Astrocyte of the cerebellum (primary cell): ENCODE measurements around the gene ICAM1.

Source experiments
- DNase-seq: peaks from one replicate; pipeline ENCODE4 v3.0.0-alpha.2; 2011; ENCODE audit warnings: low read depth
- H3K4me3 ChIP-seq: 2 replicates; pipeline ENCODE4 v1.5.1; 2011; ENCODE audit warnings: mild to moderate bottlenecking, low read depth, low read length, moderate library complexity
- in situ Hi-C: cut with HindIII; loops from 2 replicates; pipeline ENCODE4 v1.10.0; 2017; ENCODE audit warnings: low sequenced_read_pairs
- TF ChIP-seq, protein P1 (sequence below): IDR thresholded peaks from 2 replicates; pipeline ENCODE4 v1.5.1; 2012; ENCODE audit warnings: low read length, low read depth, moderate library complexity, mild to moderate bottlenecking; ENCODE audit errors: missing control alignments

ICAM1 gene

DNA sequence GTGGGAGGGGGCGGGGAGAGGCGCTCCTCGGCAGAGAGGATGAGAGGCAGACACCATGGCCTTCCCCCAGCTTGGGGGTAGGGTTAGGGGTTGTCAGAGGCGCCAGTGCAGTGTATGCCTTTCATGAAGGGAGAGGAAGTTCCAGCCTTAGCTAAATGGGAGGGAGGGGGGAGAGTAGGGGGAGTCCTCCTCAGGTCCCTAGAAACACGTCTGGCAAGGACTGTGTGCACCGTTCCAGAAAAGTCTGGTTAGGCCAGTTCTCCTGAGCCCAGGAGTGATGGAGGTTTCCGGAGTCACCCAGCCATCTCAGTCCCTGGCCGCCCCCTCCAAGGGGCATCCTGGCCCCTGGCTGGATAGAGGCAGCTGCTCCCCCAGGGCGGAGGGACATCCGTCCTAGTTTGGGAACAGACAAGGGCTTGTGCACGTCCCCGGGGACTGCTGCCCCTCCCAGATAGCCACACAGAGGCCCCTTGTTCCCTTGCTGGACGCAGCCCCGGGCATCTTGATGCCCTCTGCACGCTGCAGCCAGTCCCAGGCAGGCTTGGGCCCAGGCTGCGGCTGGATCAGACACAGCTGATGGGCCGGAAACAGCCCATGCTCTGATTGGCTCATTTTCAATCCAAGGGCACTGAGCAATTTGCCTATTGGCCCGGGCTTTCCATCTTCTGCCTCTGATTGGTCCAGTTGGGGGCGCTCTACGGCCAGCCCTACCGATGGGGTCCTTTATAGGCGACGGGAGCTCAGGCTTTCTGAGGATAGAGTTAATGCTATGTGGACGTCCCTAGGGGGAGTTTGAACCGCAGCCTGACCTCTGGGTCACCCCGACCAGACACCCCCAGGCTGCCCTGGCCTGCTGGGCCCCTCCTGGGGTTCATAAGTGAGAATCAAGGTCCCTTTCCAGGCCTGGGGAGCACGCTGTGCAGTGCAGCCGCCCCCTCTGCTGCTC is 43.6 kb upstream of the ICAM1 start:
- in situ Hi-C loops = no loop called here
- TF ChIP-seq, protein P1, sequence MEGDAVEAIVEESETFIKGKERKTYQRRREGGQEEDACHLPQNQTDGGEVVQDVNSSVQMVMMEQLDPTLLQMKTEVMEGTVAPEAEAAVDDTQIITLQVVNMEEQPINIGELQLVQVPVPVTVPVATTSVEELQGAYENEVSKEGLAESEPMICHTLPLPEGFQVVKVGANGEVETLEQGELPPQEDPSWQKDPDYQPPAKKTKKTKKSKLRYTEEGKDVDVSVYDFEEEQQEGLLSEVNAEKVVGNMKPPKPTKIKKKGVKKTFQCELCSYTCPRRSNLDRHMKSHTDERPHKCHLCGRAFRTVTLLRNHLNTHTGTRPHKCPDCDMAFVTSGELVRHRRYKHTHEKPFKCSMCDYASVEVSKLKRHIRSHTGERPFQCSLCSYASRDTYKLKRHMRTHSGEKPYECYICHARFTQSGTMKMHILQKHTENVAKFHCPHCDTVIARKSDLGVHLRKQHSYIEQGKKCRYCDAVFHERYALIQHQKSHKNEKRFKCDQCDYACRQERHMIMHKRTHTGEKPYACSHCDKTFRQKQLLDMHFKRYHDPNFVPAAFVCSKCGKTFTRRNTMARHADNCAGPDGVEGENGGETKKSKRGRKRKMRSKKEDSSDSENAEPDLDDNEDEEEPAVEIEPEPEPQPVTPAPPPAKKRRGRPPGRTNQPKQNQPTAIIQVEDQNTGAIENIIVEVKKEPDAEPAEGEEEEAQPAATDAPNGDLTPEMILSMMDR = no peak
- no peak for DNase-seq
- H3K4me3 ChIP-seq = no peak overlapping the region

- no peak for DNase-seq
- in situ Hi-C loops = no loop called here
- no peak overlapping the region for H3K4me3 ChIP-seq
- TF ChIP-seq, protein P1 = no peak
Observed at GRCh38 chr19:10228393-10228792, 42.5 kb upstream of the ICAM1 start.

DNA sequence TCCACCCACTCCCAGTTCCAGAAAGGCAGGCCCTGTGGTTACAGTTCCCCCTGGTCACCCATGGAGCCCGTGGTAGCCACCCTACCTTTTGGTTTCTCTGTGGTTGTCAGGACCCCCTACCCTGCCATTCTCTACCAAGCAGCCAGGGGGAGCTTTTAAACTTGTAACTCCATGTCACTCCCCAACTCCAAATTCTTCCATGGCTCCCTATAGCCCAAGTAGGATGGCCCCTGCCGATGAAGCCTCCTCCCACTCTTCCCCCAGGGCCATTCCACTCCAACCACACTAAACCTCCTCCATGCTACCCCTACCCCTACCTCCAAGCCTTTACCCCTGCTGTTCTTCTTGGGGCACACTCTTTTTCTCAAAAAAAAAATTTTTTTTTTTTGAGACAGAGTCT is 42.0 kb upstream of the ICAM1 start:
- in situ Hi-C loops = no loop called here
- TF ChIP-seq, protein P1 = peak; percentile 50
- H3K4me3 ChIP-seq = no peak overlapping the region
- DNase-seq = no peak

- TF ChIP-seq, protein P1 = no peak
- peak overlapping the region; percentile 82 for H3K4me3 ChIP-seq
- DNase-seq = no peak
- in situ Hi-C loops = no loop called here
Observed at GRCh38 chr19:10230173-10230860, 40.6 kb upstream of the ICAM1 start.

GRCh38 chr19:10230861-10231611 is 39.9 kb upstream of the ICAM1 start, which contains the start of gene S1PR2:
S1PR2 (minus strand) TSS chr19:10231331; CDS start chr19:10224905, 6,426 bp downstream.
- no peak for DNase-seq
- in situ Hi-C loops = no loop called here

More at GRCh38 chr19:10230861-10231611, 39.9 kb upstream of the ICAM1 start, which contains the start of gene S1PR2:
- TF ChIP-seq, protein P1 = no peak
- peak within 1 kb of the TSS; percentile 82 for H3K4me3 ChIP-seq
